HCT116 (cell line): ENCODE data around the gene SNRPA1. TPM values are rescaled to one million over a fixed set of nuclear protein-coding genes. Genes with fewer than 3 reads are reported as not detected.
A peak's percentile ranks its signal among the peaks of the same experiment; 100 is the strongest.

Experiments used
- ATAC-seq: fragments of 200-7000 bp; cut with Tn5 transposase; 2 replicates; pipeline ENCODE4 v1.9.1; 2020; ENCODE audit warnings: mild to moderate bottlenecking, moderate library complexity
- BruUV-seq: library from RNA; stranded (reverse); fragments of 400-500 nt; replicated peaks from 2 replicates; lab custom pipeline; 2021; lab: Mats Ljungman, UMichigan
- CTCF ChIA-PET: fragments of 300-600 bp; sonication (Branson Sonifier 250); formaldehyde crosslinking; loops from one replicate; lab custom pipeline; 2021; ENCODE audit warnings: antibody characterized with exemption; lab: Charles Lee
- POLR2A ChIA-PET: fragments of 300-600, 350-600 bp; sonication (Branson Sonifier 250); formaldehyde crosslinking; loops from one replicate; lab custom pipeline; 2021; ENCODE audit warnings: antibody characterized with exemption; lab: Charles Lee
- RAD21 ChIA-PET, 2 experiments: fragments of 300-600 bp; sonication (Branson Sonifier 250); formaldehyde crosslinking; loops; one replicate each; lab custom pipeline; 2023; ENCODE audit warnings: low total read pairs in 2 of 2; ENCODE audit not compliant: uncharacterized antibody in 2 of 2, unreplicated experiment in 2 of 2, low non-redundant PET in 1 of 2; lab: Charles Lee
- DNase-seq: peaks from one replicate; pipeline ENCODE4 v3.0.0-alpha.2; 2010; ENCODE audit warnings: low read depth, low spot score
- H2AFZ ChIP-seq: fragments of 200-600 bp; shearing (Covaris generic), sonication (generic); 2 replicates; pipeline ENCODE4 v1.6.1; 2017; ENCODE audit warnings: low read depth, mixed run types, mixed read lengths, antibody characterized with exemption, low read length; ENCODE audit not compliant: poor library complexity, severe bottlenecking
- H3K27ac ChIP-seq: 2 replicates; pipeline ENCODE4 v1.5.1; 2012; ENCODE audit warnings: low read depth, low read length
- H3K27me3 ChIP-seq: fragments of 200-600 bp; sonication (generic); 2 replicates; pipeline ENCODE4 v1.6.1; 2016; ENCODE audit warnings: mixed run types, low read length, mixed read lengths; ENCODE audit not compliant: insufficient read depth
- H3K36me3 ChIP-seq, 2 experiments: fragments of 200-500 bp in 1 of 2; fragments of 200-600 bp in 1 of 2; sonication (Bioruptor generic) in 1 of 2; sonication (generic) in 1 of 2; 2 replicates each; pipeline versions ENCODE4 v1.5.1 to v1.6.1; 2014 to 2016; ENCODE audit warnings: low read length in 2 of 2, inconsistent platforms in 1 of 2, mixed read lengths in 1 of 2, mixed run types in 1 of 2; ENCODE audit not compliant: insufficient read depth in 2 of 2, control insufficient read depth in 1 of 2
- H3K4me1 ChIP-seq, 2 experiments: fragments of 200-600 bp in 1 of 2; sonication (generic) in 1 of 2; 2 replicates each; pipeline versions ENCODE4 v1.5.1 to v1.6.1; 2012 to 2017; ENCODE audit warnings: low read length in 2 of 2, inconsistent platforms in 1 of 2, mild to moderate bottlenecking in 1 of 2, mixed read lengths in 1 of 2, mixed run types in 1 of 2, moderate library complexity in 1 of 2; ENCODE audit not compliant: insufficient read depth in 2 of 2, control insufficient read depth in 1 of 2
- H3K4me2 ChIP-seq: fragments of 200-600 bp; sonication (generic); 2 replicates; pipeline ENCODE4 v1.6.1; 2017; ENCODE audit warnings: mixed run types, low read length, mixed read lengths
- H3K4me3 ChIP-seq, 2 experiments: fragments of 200-600 bp in 1 of 2; sonication (generic) in 1 of 2; replicated peaks in 1 of 2; 2 replicates each; pipeline ENCODE4 v1.5.1; 2011 to 2016; ENCODE audit warnings: low read length in 2 of 2, control low read depth in 1 of 2, low read depth in 1 of 2, mild to moderate bottlenecking in 1 of 2, mixed read lengths in 1 of 2, mixed run types in 1 of 2
- H3K79me2 ChIP-seq: fragments of 200-600 bp; sonication (generic); 2 replicates; pipeline ENCODE4 v1.6.1; 2017; ENCODE audit warnings: mild to moderate bottlenecking, mixed run types, low read length, moderate library complexity, mixed read lengths; ENCODE audit not compliant: insufficient read depth
- H3K9ac ChIP-seq: fragments of 200-600 bp; sonication (generic); 2 replicates; pipeline ENCODE4 v1.6.1; 2016; ENCODE audit warnings: low read length, mixed read lengths
- H3K9me2 ChIP-seq: fragments of 200-600 bp; sonication (generic), shearing (Covaris generic); 2 replicates; pipeline ENCODE4 v1.6.1; 2017; ENCODE audit warnings: mixed run types, mild to moderate bottlenecking, moderate library complexity; ENCODE audit not compliant: insufficient read depth
- H3K9me3 ChIP-seq, 2 experiments: fragments of 200-500 bp in 1 of 2; fragments of 200-600 bp in 1 of 2; sonication (Bioruptor generic) in 1 of 2; sonication (generic) in 1 of 2; 2 replicates each; pipeline ENCODE4 v1.6.1; 2014 to 2017; ENCODE audit warnings: low read length in 2 of 2, mixed read lengths in 2 of 2, inconsistent platforms in 1 of 2, low read depth in 1 of 2, mild to moderate bottlenecking in 1 of 2, mixed run types in 1 of 2, moderate library complexity in 1 of 2; ENCODE audit not compliant: control insufficient read depth in 1 of 2, insufficient read depth in 1 of 2
- H4K20me1 ChIP-seq: fragments of 200-600 bp; sonication (generic), shearing (Covaris generic); 2 replicates; pipeline ENCODE4 v1.6.1; 2017; ENCODE audit warnings: mixed run types, mild to moderate bottlenecking, moderate library complexity; ENCODE audit not compliant: insufficient read depth
- ATF3 ChIP-seq: IDR thresholded peaks from 2 replicates; pipeline ENCODE4 v1.6.1; 2012
- CBX3 ChIP-seq: IDR thresholded peaks from 2 replicates; pipeline ENCODE4 v1.6.1; 2012; ENCODE audit warnings: low read depth
- CEBPB ChIP-seq: IDR thresholded peaks from 2 replicates; pipeline ENCODE4 v1.6.1; 2012; ENCODE audit warnings: low read depth
- CTCF ChIP-seq, 3 experiments: fragments of 200-600 bp in 1 of 3; sonication (generic) in 1 of 3; IDR thresholded peaks in 2 of 3; conservative IDR thresholded peaks in 1 of 3; 2 replicates each; pipeline ENCODE4 v1.5.1; 2012 to 2017; ENCODE audit warnings: low read depth in 2 of 3, low read length in 2 of 3, antibody characterized with exemption in 1 of 3, borderline replicate concordance in 1 of 3, control low read depth in 1 of 3, mild to moderate bottlenecking in 1 of 3, mixed read lengths in 1 of 3, mixed run types in 1 of 3, moderate library complexity in 1 of 3; ENCODE audit not compliant: insufficient read depth in 1 of 3
- EGR1 ChIP-seq: IDR thresholded peaks from 2 replicates; pipeline ENCODE4 v1.6.1; 2012; ENCODE audit warnings: low read depth
- EZH2phosphoT487 ChIP-seq: fragments of 200-600 bp; IDR thresholded peaks from 2 replicates; pipeline ENCODE4 v1.6.1; 2018; ENCODE audit warnings: antibody characterized with exemption, borderline replicate concordance
- MAX ChIP-seq: IDR thresholded peaks from 2 replicates; pipeline ENCODE4 v1.6.1; 2012
- POLR2A ChIP-seq: IDR thresholded peaks from 2 replicates; pipeline ENCODE4 v1.7.0; 2011; ENCODE audit warnings: borderline replicate concordance; ENCODE audit not compliant: insufficient read depth, insufficient read length; ENCODE audit errors: extremely low read depth
- POLR2AphosphoS5 ChIP-seq: IDR thresholded peaks from 2 replicates; pipeline ENCODE4 v1.6.1; 2011; ENCODE audit warnings: mild to moderate bottlenecking, low read depth, low read length, moderate library complexity
- RAD21 ChIP-seq: IDR thresholded peaks from 2 replicates; pipeline ENCODE4 v1.6.1; 2012; ENCODE audit warnings: low read depth, mild to moderate bottlenecking
- YY1 ChIP-seq: IDR thresholded peaks from 2 replicates; pipeline ENCODE4 v1.6.1; 2011; ENCODE audit warnings: low read length, low read depth, moderate library complexity, mild to moderate bottlenecking; ENCODE audit not compliant: insufficient replicate concordance; ENCODE audit errors: extremely low read depth
- ZBTB33 ChIP-seq: IDR thresholded peaks from 2 replicates; pipeline ENCODE4 v1.6.1; 2011; ENCODE audit warnings: mild to moderate bottlenecking, low read length, moderate library complexity; ENCODE audit not compliant: insufficient replicate concordance; ENCODE audit errors: extremely low read depth
- ZFX ChIP-seq: fragments of 450-650 bp; IDR thresholded peaks from 2 replicates; pipeline ENCODE4 v1.6.1; 2017
- ZNF274 ChIP-seq: fragments of 200-500 bp; sonication (Bioruptor generic); IDR thresholded peaks from 2 replicates; pipeline ENCODE4 v1.6.1; 2014; ENCODE audit warnings: mild to moderate bottlenecking, low read depth, low read length, inconsistent platforms
- intact Hi-C: fragments of 100-400 bp; cut with micrococcal nuclease; formaldehyde crosslinking; loops from 2 replicates; pipeline ENCODE4 v1.10.0; 2022
- total RNA-seq: library from RNA; stranded (reverse); gene quantifications from one replicate; pipeline ENCODE4 v1.2.1, GENCODE V29; 2021; ENCODE audit not compliant: unreplicated experiment

The SNRPA1 gene
- total RNA-seq, 1 experiment from 2014 or later, result 104 TPM

- RAD21 ChIA-PET, result no interaction called here
- POLR2A ChIA-PET, result no interaction called here
Measured at GRCh38 chr15:101293122-101293521, 1.9 kb downstream of the SNRPA1 start.

GRCh38 chr15:101288905-101289513, 6.0 kb downstream of the SNRPA1 start:
- peaks cover 15 to 30% of the 10 kb centered on the region in 2 experiments for H3K4me1 ChIP-seq
- peaks cover 53% of the 10 kb centered on the region; the same call in 1 of the 2 replicates for H4K20me1 ChIP-seq
- H2AFZ ChIP-seq, result no peak overlapping the region
- ATAC-seq (peak; percentile 63), DNase-seq (peak; percentile 42)
- ChIA-PET POLR2A (no interaction called here), RAD21 (interaction anchor here in 1 of 2 experiments (0.6 kb wide), 1 partner anchor 187 kb away, joined by 3 read pairs; no protein-coding TSS in a partner anchor), CTCF (interaction anchor here (0.6 to 2.9 kb wide), 14 partner anchors 9 to 366 kb away, joined by 3 to 20 read pairs (median 4); partner anchors contain the start of gene CHSY1)
- H3K9me2 ChIP-seq, result no peaks in the 10 kb centered on the region
- H3K4me2 ChIP-seq, result no peak overlapping the region
- H3K4me3 ChIP-seq, result no peak overlapping the region
- no peaks in the 10 kb centered on the region for H3K27me3 ChIP-seq
- BruUV-seq, result no TSS peak
- H3K79me2 ChIP-seq, result peaks cover 97% of the 10 kb centered on the region
- H3K36me3 ChIP-seq, result peaks cover 46 to 59% of the 10 kb centered on the region in 2 experiments
- H3K9ac ChIP-seq, result no peak overlapping the region
- H3K9me3 ChIP-seq, result no peaks in the 10 kb centered on the region
- intact Hi-C loops, result loop anchor here (1.0 kb wide), 1 partner anchor 352 kb away; no protein-coding TSS in a partner anchor
- no peak overlapping the region for H3K27ac ChIP-seq
- TF ChIP-seq POLR2AphosphoS5 (no peak), EGR1 (no peak), ZBTB33 (no peak), ATF3 (no peak), EZH2phosphoT487 (no peak), ZNF274 (no peak), RAD21 (peak; percentile 50), ZFX (no peak), CTCF (IDR thresholded peaks at IDR 0.05 in 2 of 3, conservative IDR thresholded peaks at IDR 0.05 in 1 of 3; ENCODE audit: borderline replicate concordance in 1 of 3, insufficient read depth in 1 of 3, low read depth in 2 of 3, low read length in 2 of 3) (peak; percentile 41 to 78 (median 64); a peak in 5 of 6 replicates), YY1 (no peak), POLR2A (no peak), CBX3 (no peak), MAX (no peak), CEBPB (no peak)

More at GRCh38 chr15:101293122-101293521, 1.9 kb downstream of the SNRPA1 start:
- Histone ChIP-seq H3K27me3 (no peaks in the 10 kb centered on the region), H2AFZ (no peak overlapping the region), H3K4me3 (peak overlapping the region; percentile 57 to 96), H3K9ac (peak overlapping the region; percentile 98), H3K4me1 (peaks cover 15 to 40% of the 10 kb centered on the region in 2 experiments), H3K4me2 (peak overlapping the region; percentile 90), H3K36me3 (peaks cover 17 to 29% of the 10 kb centered on the region in 2 experiments; a peak in 3 of 4 replicates), H3K79me2 (peaks cover 70% of the 10 kb centered on the region), H3K27ac (no peak overlapping the region), H3K9me2 (no peaks in the 10 kb centered on the region), H3K9me3 (no peaks in the 10 kb centered on the region), H4K20me1 (peaks cover 47% of the 10 kb centered on the region; the same call in 1 of the 2 replicates)
- intact Hi-C loops, result no loop called here
- DNase-seq, result no peak
- TF ChIP-seq POLR2AphosphoS5, result no peak
- no peak for TF ChIP-seq ZNF274
- CTCF ChIA-PET, result no interaction called here
- TSS peak; percentile 35 for BruUV-seq
- no peak for ATAC-seq
